GM18498 (cell line): Measurements from ENCODE around the gene NDUFA5.
"Not testable (repeated sequence)": the region's sequence is repeated elsewhere in the genome, so short reads cannot be mapped to it uniquely, and the experiment has no call there.

Experiments
- ATAC-seq: cut with Tn5 transposase; IDR thresholded peaks from one replicate; pipeline ENCODE4 v1.9.1; 2021; ENCODE audit warnings: mild to moderate bottlenecking, moderate library complexity; ENCODE audit not compliant: unreplicated experiment

NDUFA5 gene

DNA sequence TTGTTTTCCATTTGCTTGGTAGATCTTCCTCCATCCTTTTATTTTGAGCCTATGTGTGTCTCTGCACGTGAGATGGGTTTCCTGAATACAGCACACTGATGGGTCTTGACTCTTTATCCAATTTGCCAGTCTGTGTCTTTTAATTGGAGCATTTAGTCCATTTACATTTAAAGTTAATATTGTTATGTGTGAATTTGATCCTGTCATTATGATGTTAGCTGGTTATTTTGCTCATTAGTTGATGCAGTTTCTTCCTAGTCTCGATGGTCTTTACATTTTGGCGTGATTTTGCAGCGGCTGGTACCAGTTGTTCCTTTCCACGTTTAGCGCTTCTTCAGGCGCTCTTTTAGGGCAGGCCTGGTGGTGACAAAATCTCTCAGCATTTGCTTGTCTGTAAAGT, 31.1 kb downstream of the NDUFA5 start:
- not testable (repeated sequence) for ATAC-seq

- ATAC-seq = no peak
These were observed 35.6 kb downstream of the NDUFA5 start for GRCh38 chr7:123522066-123522465.

- no peak for ATAC-seq
These were observed 52.4 kb downstream of the NDUFA5 start for GRCh38 chr7:123505221-123505620.

- no peak for ATAC-seq
These were observed 55.4 kb downstream of the NDUFA5 start for GRCh38 chr7:123502201-123502600.

DNA sequence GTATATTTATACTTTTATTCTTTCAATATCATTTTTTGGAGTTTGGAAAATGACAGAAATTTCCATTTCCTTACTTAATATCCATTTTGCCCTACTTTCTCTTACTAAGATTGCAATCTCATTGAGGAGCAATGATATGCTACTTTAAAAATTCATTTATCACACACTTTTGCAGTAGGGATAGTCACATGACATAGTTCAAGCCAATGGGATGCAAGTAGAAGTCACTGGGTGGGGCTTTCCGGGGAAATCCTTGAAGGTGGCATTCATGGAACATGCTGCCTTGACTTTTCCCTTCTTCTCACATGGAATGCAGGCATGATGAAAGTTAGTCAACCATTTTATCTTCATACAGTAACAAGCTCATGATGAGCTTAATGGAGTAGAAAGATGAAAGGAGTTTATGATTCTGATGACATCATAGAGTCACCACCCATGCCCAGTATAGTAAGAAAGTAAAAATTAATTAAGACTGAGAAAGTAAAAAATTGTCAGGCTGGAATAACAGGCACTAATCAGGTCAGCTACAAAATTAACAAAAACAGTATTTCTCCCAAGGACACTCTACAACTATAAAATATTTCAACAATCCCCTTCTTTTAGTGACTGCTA, 56.6 kb downstream of the NDUFA5 start:
- ATAC-seq = no peak

- ATAC-seq = no peak
These were observed 58.2 kb downstream of the NDUFA5 start for GRCh38 chr7:123499211-123499970.

- no peak for ATAC-seq
These were observed 59.0 kb downstream of the NDUFA5 start for GRCh38 chr7:123498601-123499000.

GRCh38 chr7:123498031-123498430, 59.6 kb downstream of the NDUFA5 start:
- ATAC-seq = no peak

DNA sequence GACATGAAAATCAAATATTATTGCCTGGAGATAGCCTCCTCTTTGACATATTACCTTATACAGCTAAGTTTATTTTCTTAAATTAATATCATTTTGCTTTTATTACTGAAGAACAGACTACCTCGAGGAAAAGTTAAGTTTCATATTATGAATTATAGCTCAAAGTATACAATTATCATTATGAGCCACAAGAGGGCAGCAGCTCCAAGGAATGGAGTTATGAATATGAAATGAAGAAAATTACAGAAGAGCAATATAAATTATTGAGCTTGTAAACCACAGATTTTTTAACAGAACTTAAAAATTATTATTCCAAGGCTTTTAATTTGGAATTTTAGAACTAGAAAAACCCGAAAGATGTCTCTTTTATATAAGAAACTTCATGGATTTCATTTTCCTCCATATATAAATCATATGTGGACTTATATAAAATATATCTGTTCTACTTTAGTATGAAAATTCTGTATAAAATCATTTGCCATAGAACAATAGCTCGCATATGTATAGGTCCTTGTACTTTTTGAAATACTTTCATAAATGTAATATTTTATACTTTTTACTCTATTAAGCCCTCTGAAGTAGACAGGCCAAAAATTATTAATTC, 63.3 kb downstream of the NDUFA5 start:
- ATAC-seq = peak; percentile 75

DNA sequence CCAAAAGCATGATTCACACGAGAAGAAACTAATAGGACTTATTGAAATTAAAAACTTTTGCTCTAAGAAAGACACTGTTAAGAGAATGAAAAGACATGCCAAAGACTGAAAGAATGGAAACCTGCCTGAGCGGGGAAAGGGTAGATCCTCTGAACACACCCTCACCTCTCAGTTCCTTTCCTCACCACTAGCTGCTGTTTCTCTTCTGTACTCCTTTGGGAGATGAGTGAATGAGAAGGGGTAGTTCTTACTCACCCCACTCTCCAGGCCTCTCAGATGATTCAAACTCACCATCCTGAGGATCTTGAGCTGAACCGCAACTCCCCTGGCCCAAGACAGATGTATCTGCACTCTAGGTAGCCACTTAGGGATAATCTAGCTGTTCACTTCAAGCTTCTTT, 65.1 kb downstream of the NDUFA5 start:
- peak; percentile 68 for ATAC-seq
